Activated CD8-positive, alpha-beta memory T cell treated with anti-CD3 and anti-CD28 coated beads, Interleukin-2, amount 10 ng/mL, durations not matched to agents 7 days and 5 days (primary cell): ENCODE data around the gene ADARB2. TPM values are rescaled to one million over a fixed set of nuclear protein-coding genes. Genes with fewer than 3 reads are reported as not detected.

Source experiments
- ATAC-seq: fragments of 150-1000 bp; cut with Tn5 transposase; one replicate; pipeline ENCODE4 v1.10.0; 2021; ENCODE audit warnings: moderate library complexity
- CTCF ChIA-PET: fragments of 350-600 bp; sonication (Branson Sonifier 250); formaldehyde crosslinking; loops from one replicate; lab custom pipeline; 2021; ENCODE audit warnings: antibody characterized with exemption; lab: Charles Lee
- DNase-seq: peaks from one replicate; pipeline ENCODE4 v3.0.0-alpha.2; 2020
- H3K27ac Mint-ChIP-seq: one replicate; pipeline ENCODE4 v1.8.0; 2021; ENCODE audit warnings: mild to moderate bottlenecking, mixed read lengths
- H3K27me3 Mint-ChIP-seq: one replicate; pipeline ENCODE4 v1.8.0; 2021; ENCODE audit warnings: mixed read lengths
- H3K36me3 Mint-ChIP-seq: one replicate; pipeline ENCODE4 v1.8.0; 2021; ENCODE audit warnings: mild to moderate bottlenecking, mixed read lengths
- H3K4me1 Mint-ChIP-seq: one replicate; pipeline ENCODE4 v1.8.0; 2021; ENCODE audit warnings: mixed read lengths
- H3K4me3 Mint-ChIP-seq: one replicate; pipeline ENCODE4 v1.8.0; 2021; ENCODE audit warnings: mild to moderate bottlenecking, moderate library complexity, mixed read lengths
- H3K9me3 Mint-ChIP-seq: one replicate; pipeline ENCODE4 v1.8.0; 2022; ENCODE audit warnings: low read depth, mixed read lengths
- total RNA-seq, 2 experiments: library from RNA; stranded (reverse); gene quantifications; one replicate each; pipeline ENCODE4 v1.2.3, GENCODE V29; 2021

Gene ADARB2
- total RNA-seq, 2 experiments from 2014 or later: not detected

GRCh38 chr10:1615186-1615954, 122.0 kb downstream of the ADARB2 start:
- no peak overlapping the region for H3K27ac Mint-ChIP-seq
- peaks cover 6% of the 10 kb centered on the region for H3K9me3 Mint-ChIP-seq
- no peaks in the 10 kb centered on the region for H3K4me1 Mint-ChIP-seq
- CTCF ChIA-PET: no interaction called here
- H3K36me3 Mint-ChIP-seq: no peaks in the 10 kb centered on the region
- H3K27me3 Mint-ChIP-seq: peaks cover 4% of the 10 kb centered on the region
- H3K4me3 Mint-ChIP-seq: no peak overlapping the region
- ATAC-seq: no peak
- DNase-seq: no peak

- Mint-ChIP-seq H3K27ac (no peak overlapping the region), H3K4me3 (no peak overlapping the region), H3K36me3 (no peaks in the 10 kb centered on the region), H3K4me1 (no peaks in the 10 kb centered on the region), H3K9me3 (peaks cover under 1% of the 10 kb centered on the region), H3K27me3 (peaks cover 17% of the 10 kb centered on the region)
- no peak for ATAC-seq
- CTCF ChIA-PET: no interaction called here
- no peak for DNase-seq
Observed at GRCh38 chr10:1613511-1613910, 123.8 kb downstream of the ADARB2 start.

GRCh38 chr10:1612908-1613307, 124.4 kb downstream of the ADARB2 start:
- H3K4me3 Mint-ChIP-seq: no peak overlapping the region
- CTCF ChIA-PET: no interaction called here
- no peak for DNase-seq
- no peak overlapping the region for H3K27ac Mint-ChIP-seq
- no peaks in the 10 kb centered on the region for H3K9me3 Mint-ChIP-seq
- peaks cover 20% of the 10 kb centered on the region for H3K27me3 Mint-ChIP-seq
- no peaks in the 10 kb centered on the region for H3K36me3 Mint-ChIP-seq
- no peak for ATAC-seq
- no peaks in the 10 kb centered on the region for H3K4me1 Mint-ChIP-seq

- Mint-ChIP-seq H3K27ac (no peak overlapping the region), H3K36me3 (no peaks in the 10 kb centered on the region), H3K4me3 (no peak overlapping the region), H3K9me3 (no peaks in the 10 kb centered on the region), H3K4me1 (no peaks in the 10 kb centered on the region), H3K27me3 (peaks cover 26% of the 10 kb centered on the region)
- DNase-seq (peak; percentile 31), ATAC-seq (no peak)
- CTCF ChIA-PET: no interaction called here
Observed at GRCh38 chr10:1611936-1612550, 125.3 kb downstream of the ADARB2 start.

GRCh38 chr10:1610986-1611770, 126.1 kb downstream of the ADARB2 start:
- Mint-ChIP-seq H3K36me3 (no peaks in the 10 kb centered on the region), H3K9me3 (no peaks in the 10 kb centered on the region), H3K4me3 (no peak overlapping the region), H3K27me3 (peaks cover 30% of the 10 kb centered on the region), H3K27ac (no peak overlapping the region), H3K4me1 (no peaks in the 10 kb centered on the region)
- DNase-seq (peak; percentile 15), ATAC-seq (no peak)
- CTCF ChIA-PET: no interaction called here

- Mint-ChIP-seq H3K4me3 (no peak overlapping the region), H3K4me1 (no peaks in the 10 kb centered on the region), H3K9me3 (no peaks in the 10 kb centered on the region), H3K27ac (no peak overlapping the region), H3K27me3 (peaks cover 30% of the 10 kb centered on the region), H3K36me3 (no peaks in the 10 kb centered on the region)
- CTCF ChIA-PET: no interaction called here
- no peak for ATAC-seq
- no peak for DNase-seq
Observed at GRCh38 chr10:1609648-1609970, 127.7 kb downstream of the ADARB2 start.

GRCh38 chr10:1608851-1609647, 128.3 kb downstream of the ADARB2 start:
- Mint-ChIP-seq H3K9me3 (no peaks in the 10 kb centered on the region), H3K27ac (no peak overlapping the region), H3K36me3 (no peaks in the 10 kb centered on the region), H3K4me1 (no peaks in the 10 kb centered on the region), H3K27me3 (peaks cover 30% of the 10 kb centered on the region), H3K4me3 (no peak overlapping the region)
- CTCF ChIA-PET: no interaction called here
- ATAC-seq: no peak
- DNase-seq: no peak

- H3K27ac Mint-ChIP-seq: no peak overlapping the region
- H3K27me3 Mint-ChIP-seq: peaks cover 30% of the 10 kb centered on the region
- no peaks in the 10 kb centered on the region for H3K4me1 Mint-ChIP-seq
- no peak for ATAC-seq
- no peak overlapping the region for H3K4me3 Mint-ChIP-seq
- DNase-seq: no peak
- no peaks in the 10 kb centered on the region for H3K36me3 Mint-ChIP-seq
- no peaks in the 10 kb centered on the region for H3K9me3 Mint-ChIP-seq
- CTCF ChIA-PET: no interaction called here
Observed at GRCh38 chr10:1608408-1608807, 128.9 kb downstream of the ADARB2 start.

GRCh38 chr10:1607466-1607865, 129.9 kb downstream of the ADARB2 start:
- ATAC-seq: no peak

GRCh38 chr10:1605999-1606940, 131.1 kb downstream of the ADARB2 start:
- Mint-ChIP-seq H3K9me3 (no peaks in the 10 kb centered on the region), H3K4me1 (no peaks in the 10 kb centered on the region), H3K27ac (no peak overlapping the region), H3K4me3 (no peak overlapping the region), H3K27me3 (peaks cover 30% of the 10 kb centered on the region), H3K36me3 (no peaks in the 10 kb centered on the region)
- no peak for ATAC-seq
- CTCF ChIA-PET: no interaction called here
- no peak for DNase-seq

More at GRCh38 chr10:1607466-1607865, 129.9 kb downstream of the ADARB2 start:
- CTCF ChIA-PET: no interaction called here
- no peak for DNase-seq
- Mint-ChIP-seq H3K36me3 (no peaks in the 10 kb centered on the region), H3K27me3 (peaks cover 30% of the 10 kb centered on the region), H3K4me1 (no peaks in the 10 kb centered on the region), H3K4me3 (no peak overlapping the region), H3K9me3 (no peaks in the 10 kb centered on the region), H3K27ac (no peak overlapping the region)

- Mint-ChIP-seq H3K4me1 (no peaks in the 10 kb centered on the region), H3K27ac (no peak overlapping the region), H3K27me3 (peaks cover 30% of the 10 kb centered on the region), H3K9me3 (no peaks in the 10 kb centered on the region), H3K4me3 (no peak overlapping the region), H3K36me3 (no peaks in the 10 kb centered on the region)
- CTCF ChIA-PET: no interaction called here
- ATAC-seq (no peak), DNase-seq (no peak)
Observed at GRCh38 chr10:1605121-1605520, 132.2 kb downstream of the ADARB2 start.

- H3K4me3 Mint-ChIP-seq: no peak overlapping the region
- no peaks in the 10 kb centered on the region for H3K36me3 Mint-ChIP-seq
- CTCF ChIA-PET: no interaction called here
- no peak overlapping the region for H3K27ac Mint-ChIP-seq
- no peaks in the 10 kb centered on the region for H3K4me1 Mint-ChIP-seq
- peaks cover 21% of the 10 kb centered on the region for H3K27me3 Mint-ChIP-seq
- H3K9me3 Mint-ChIP-seq: no peaks in the 10 kb centered on the region
- ATAC-seq: no peak
- DNase-seq: no peak
Observed at GRCh38 chr10:1604246-1604645, 133.1 kb downstream of the ADARB2 start.
